HepG2 (cell line): Measurements from ENCODE around the gene RANBP3L. TPM values are rescaled to one million over a fixed set of nuclear protein-coding genes. Genes with fewer than 3 reads are reported as not detected.

Experiments used
- BRF2 ChIP-seq: sonication (generic); formaldehyde crosslinking; IDR thresholded peaks from 2 replicates; pipeline ENCODE4 v1.8.1; 2022; ENCODE audit warnings: mild to moderate bottlenecking, missing genetic modification reagents
- CEBPZ ChIP-seq: IDR thresholded peaks from 2 replicates; pipeline ENCODE4 v1.6.1; 2012; ENCODE audit warnings: low read length, improper control_type of control experiment
- CENPBD1 ChIP-seq: sonication (generic); formaldehyde crosslinking; IDR thresholded peaks from 2 replicates; pipeline ENCODE4 v1.8.0; 2022; ENCODE audit warnings: missing genetic modification reagents, low read depth, mild to moderate bottlenecking, borderline replicate concordance
- DRAP1 ChIP-seq: IDR thresholded peaks from 2 replicates; pipeline ENCODE4 v1.6.1; 2016; ENCODE audit warnings: missing genetic modification reagents, missing compliant biosample characterization
- KDM2A ChIP-seq: sonication (generic); formaldehyde crosslinking; IDR thresholded peaks from 2 replicates; pipeline ENCODE4 v1.4.0; 2020; ENCODE audit warnings: low read depth, missing genetic modification reagents, borderline replicate concordance
- MTA3 ChIP-seq: sonication (generic); formaldehyde crosslinking; IDR thresholded peaks from 2 replicates; pipeline ENCODE4 v1.4.0; 2020; ENCODE audit warnings: missing genetic modification reagents
- POLR2A ChIP-seq, 2 experiments: IDR thresholded peaks; 2 replicates each; pipeline ENCODE4 v1.6.1; 2011; ENCODE audit warnings: low read depth in 2 of 2, low read length in 2 of 2, mild to moderate bottlenecking in 1 of 2, moderate library complexity in 1 of 2; ENCODE audit not compliant: insufficient read depth in 1 of 2
- PRMT3 ChIP-seq: sonication (generic); formaldehyde crosslinking; IDR thresholded peaks from 2 replicates; pipeline ENCODE4 v1.8.1; 2022; ENCODE audit warnings: low read depth, mild to moderate bottlenecking, moderate library complexity, missing genetic modification reagents, borderline replicate concordance
- RAD21 ChIP-seq: fragments of 450-650 bp; formaldehyde crosslinking; IDR thresholded peaks from 2 replicates; pipeline ENCODE4 v1.5.0; 2020; ENCODE audit warnings: mild to moderate bottlenecking
- REPIN1 ChIP-seq: sonication (generic); formaldehyde crosslinking; IDR thresholded peaks from 2 replicates; pipeline ENCODE4 v1.8.0; 2022; ENCODE audit warnings: missing genetic modification reagents, low read depth, mild to moderate bottlenecking, borderline replicate concordance
- RFX3 ChIP-seq: IDR thresholded peaks from 2 replicates; pipeline ENCODE4 v1.6.1; 2016; ENCODE audit warnings: missing biosample characterization, missing genetic modification reagents
- SETDB1 ChIP-seq: sonication (generic); formaldehyde crosslinking; IDR thresholded peaks from 2 replicates; pipeline ENCODE4 v1.5.1; 2020; ENCODE audit warnings: missing genetic modification reagents, mild to moderate bottlenecking, borderline replicate concordance
- SNAI1 ChIP-seq: sonication (generic); formaldehyde crosslinking; IDR thresholded peaks from 2 replicates; pipeline ENCODE4 v1.5.0; 2020; ENCODE audit warnings: mild to moderate bottlenecking, missing genetic modification reagents, borderline replicate concordance
- TBP ChIP-seq: sonication (generic); formaldehyde crosslinking; IDR thresholded peaks from 2 replicates; pipeline ENCODE4 v1.5.0; 2020; ENCODE audit warnings: missing genetic modification reagents
- ZBTB34 ChIP-seq: sonication (generic); formaldehyde crosslinking; IDR thresholded peaks from 2 replicates; pipeline ENCODE4 v1.8.0; 2022; ENCODE audit warnings: mild to moderate bottlenecking, missing genetic modification reagents
- ZFAT ChIP-seq: sonication (generic); formaldehyde crosslinking; conservative IDR thresholded peaks from 2 replicates; pipeline ENCODE4 v1.8.1; 2023; ENCODE audit warnings: missing genetic modification reagents, inconsistent platforms
- ZNF12 ChIP-seq: sonication (generic); formaldehyde crosslinking; IDR thresholded peaks from 2 replicates; pipeline ENCODE4 v1.5.0; 2020; ENCODE audit warnings: missing genetic modification reagents
- ZNF317 ChIP-seq: sonication (generic); formaldehyde crosslinking; IDR thresholded peaks from 2 replicates; pipeline ENCODE4 v1.5.0; 2020; ENCODE audit warnings: mild to moderate bottlenecking, missing genetic modification reagents
- ZNF83 ChIP-seq: sonication (generic); formaldehyde crosslinking; IDR thresholded peaks from 2 replicates; pipeline ENCODE4 v1.4.0; 2020; ENCODE audit warnings: missing genetic modification reagents, mild to moderate bottlenecking, borderline replicate concordance
- ZUFSP ChIP-seq: sonication (generic); formaldehyde crosslinking; IDR thresholded peaks from 2 replicates; pipeline ENCODE4 v1.9.0; 2021; ENCODE audit warnings: missing genetic modification reagents, mild to moderate bottlenecking, borderline replicate concordance
- polyA plus RNA-seq, 8 experiments: library from polyadenylated mRNA; depleted of rRNA in 3 of 8; stranded (reverse) in 7 of 8; unstranded in 1 of 8; fragments of >200 nt; fragmentation: Illumina TruSeq in 4 of 8; extraction: Trizol in 4 of 8; gene quantifications; 2 replicates each; pipeline versions ENCODE4 v1.2.1 to v1.2.3, GENCODE V29; 2011 to 2016; ENCODE audit warnings: low read depth in 4 of 8, missing spikeins in 1 of 8, mixed read lengths in 1 of 8; ENCODE audit not compliant: insufficient read depth in 1 of 8
- total RNA-seq, 5 experiments: library from RNA; depleted of rRNA; stranded (reverse); fragments of >200 nt; fragmentation: Illumina TruSeq; extraction: Trizol; gene quantifications; 2 replicates each; pipeline ENCODE4 v1.2.3, GENCODE V29; 2016; ENCODE audit warnings: low read depth in 1 of 5

The RANBP3L gene
- total and polyA plus RNA-seq, 2 of the 13 experiments (the other 11 are each of a cell fraction or from before 2014, with no cell fraction given), result 0.09 TPM; not detected in 1

- TF ChIP-seq ZNF317 (CRISPR knock-in tag) (no peak), ZBTB34 (peak; percentile 78; the same call in 1 of the 2 replicates), DRAP1 (CRISPR knock-in tag) (peak; percentile 48; the same call in 1 of the 2 replicates), ZNF83 (CRISPR knock-in tag) (no peak), SNAI1 (CRISPR knock-in tag) (peak; percentile 60; the same call in 1 of the 2 replicates), REPIN1 (CRISPR knock-in tag) (peak; percentile 84; the same call in 1 of the 2 replicates), RFX3 (no peak), CEBPZ (no peak), POLR2A (IDR thresholded peaks at IDR 0.05; ENCODE audit: insufficient read depth in 1 of 2, low read depth in 2 of 2, low read length in 2 of 2) (peak; percentile 64 to 80), TBP (CRISPR knock-in tag) (no peak), PRMT3 (CRISPR knock-in tag) (peak; percentile 76), ZFAT (no peak), BRF2 (peak; percentile 93), ZNF12 (CRISPR knock-in tag) (peak; percentile 32; the same call in 1 of the 2 replicates), ZUFSP (CRISPR knock-in tag) (no peak), MTA3 (CRISPR knock-in tag) (no peak), SETDB1 (no peak), KDM2A (CRISPR knock-in tag) (peak; percentile 79; the same call in 1 of the 2 replicates), CENPBD1 (CRISPR knock-in tag) (no peak), RAD21 (no peak; the same call in 1 of the 2 replicates)
Measured at GRCh38 chr5:36241631-36242533, 59.8 kb downstream of the RANBP3L start, which contains the start of gene NADK2 (continued).
